PC-3 (cell line): Measurements from ENCODE around the gene ZMIZ2. TPM values are rescaled to one million over a fixed set of nuclear protein-coding genes. Genes with fewer than 3 reads are reported as not detected.

Source experiments
- total RNA-seq: library from RNA; depleted of rRNA; stranded (reverse); fragments of >200 nt; gene quantifications from 2 replicates; pipeline ENCODE4 v1.2.3, GENCODE V29; 2014; rRNA removed

Gene ZMIZ2
- total RNA-seq, 1 experiment from 2014 or later: 18.3 TPM

Other genes with a start within 250 kb of the ZMIZ2 start
- gene NPC1L1, start 207.5 kb upstream of the ZMIZ2 start, total RNA-seq: 0.04 TPM in 1 of 2 replicates, not detected in the other
- 93.8 and 119 TPM in 2 replicates for gene DDX56, start 174.9 kb upstream of the ZMIZ2 start, total RNA-seq
- gene TMED4, start 166.6 kb upstream of the ZMIZ2 start, total RNA-seq: 70.6 and 80.0 TPM in 2 replicates
- gene OGDH, start 142.2 kb upstream of the ZMIZ2 start, total RNA-seq: 66.2 and 67.2 TPM in 2 replicates
- gene PPIA, start 47.8 kb downstream of the ZMIZ2 start, total RNA-seq: 3,201 and 4,136 TPM in 2 replicates
- 376 and 400 TPM in 2 replicates for gene H2AZ2, start 99.2 kb downstream of the ZMIZ2 start, total RNA-seq
- gene PURB, start 136.7 kb downstream of the ZMIZ2 start, total RNA-seq: 8.9 and 14.6 TPM in 2 replicates
- gene MYO1G, start 230.2 kb downstream of the ZMIZ2 start, total RNA-seq: 0.11 and 0.17 TPM in 2 replicates